NOMO-1 treated with dmso at 0.1 percent for 144 hours (cell line): ENCODE measurements around the gene XXYLT1.

ENCODE experiments used
- DNase-seq: peaks from one replicate; lab custom pipeline; 2025; ENCODE audit not compliant: unreplicated experiment; lab: John Stamatoyannopoulos, UW

The XXYLT1 gene

GRCh38 chr3:195172039-195172684, 98.8 kb downstream of the XXYLT1 start:
- no peak for DNase-seq

GRCh38 chr3:195171093-195171873, 99.7 kb downstream of the XXYLT1 start:
- DNase-seq, result no peak

- DNase-seq, result no peak
Measured at GRCh38 chr3:195170496-195170895, 100.5 kb downstream of the XXYLT1 start.

GRCh38 chr3:195169011-195169649, 101.8 kb downstream of the XXYLT1 start:
- DNase-seq, result no peak

- no peak for DNase-seq
Measured at GRCh38 chr3:195168009-195168762, 102.8 kb downstream of the XXYLT1 start.

- DNase-seq, result no peak
Measured at GRCh38 chr3:195165790-195166189, 105.2 kb downstream of the XXYLT1 start.

- no peak for DNase-seq
Measured at GRCh38 chr3:195165265-195165609, 105.7 kb downstream of the XXYLT1 start.

GRCh38 chr3:195164573-195165264, 106.2 kb downstream of the XXYLT1 start:
- no peak for DNase-seq

GRCh38 chr3:195163719-195164572, 107.0 kb downstream of the XXYLT1 start:
- DNase-seq, result peak; percentile 12

GRCh38 chr3:195162816-195163215, 108.1 kb downstream of the XXYLT1 start:
- DNase-seq, result no peak

- DNase-seq, result peak; percentile 57
Measured at GRCh38 chr3:195162033-195162669, 108.8 kb downstream of the XXYLT1 start.

GRCh38 chr3:195160908-195161434, 110.0 kb downstream of the XXYLT1 start:
- no peak for DNase-seq

GRCh38 chr3:195160257-195160898, 110.6 kb downstream of the XXYLT1 start:
- DNase-seq, result no peak

- no peak for DNase-seq
Measured at GRCh38 chr3:195159814-195160165, 111.2 kb downstream of the XXYLT1 start.

GRCh38 chr3:195159117-195159813, 111.7 kb downstream of the XXYLT1 start:
- no peak for DNase-seq

GRCh38 chr3:195156286-195156890, 114.6 kb downstream of the XXYLT1 start:
- DNase-seq, result no peak

- no peak for DNase-seq
Measured at GRCh38 chr3:195155570-195156241, 115.3 kb downstream of the XXYLT1 start.
